H1 (cell line): ENCODE data around the gene PRKN. TPM values are rescaled to one million over a fixed set of nuclear protein-coding genes. Genes with fewer than 3 reads are reported as not detected.

ENCODE experiments used
- polyA plus RNA-seq, 7 experiments: library from polyadenylated mRNA; depleted of rRNA in 3 of 7; stranded (reverse) in 5 of 7; unstranded in 2 of 7; fragments of >200 nt in 5 of 7; fragments of 200-250 nt in 2 of 7; gene quantifications; 1 replicate in 5 of 7; 2 replicates in 1 of 7; 4 replicates in 1 of 7; pipeline versions ENCODE4 v1.2.1 to v1.2.3, GENCODE V29; 2011 to 2013; ENCODE audit warnings: missing spikeins in 2 of 7, mixed read lengths in 2 of 7
- total RNA-seq: library from RNA; stranded (reverse); fragmentation: NEBNext Ultra II Directional; extraction: Animal tissue kit (Norgen Biotek cat#: 25700); gene quantifications from 2 replicates; pipeline ENCODE4 v1.2.1, GENCODE V29; 2021
- TF ChIP-seq, protein P1 (sequence below): IDR thresholded peaks from 2 replicates; pipeline ENCODE4 v1.6.1; 2012; ENCODE audit warnings: low read length, inconsistent platforms

Gene PRKN
- total and polyA plus RNA-seq, 2 of the 8 experiments (the other 6 are each of a cell fraction or from before 2014, with no cell fraction given): 0.13 to 0.29 TPM

DNA sequence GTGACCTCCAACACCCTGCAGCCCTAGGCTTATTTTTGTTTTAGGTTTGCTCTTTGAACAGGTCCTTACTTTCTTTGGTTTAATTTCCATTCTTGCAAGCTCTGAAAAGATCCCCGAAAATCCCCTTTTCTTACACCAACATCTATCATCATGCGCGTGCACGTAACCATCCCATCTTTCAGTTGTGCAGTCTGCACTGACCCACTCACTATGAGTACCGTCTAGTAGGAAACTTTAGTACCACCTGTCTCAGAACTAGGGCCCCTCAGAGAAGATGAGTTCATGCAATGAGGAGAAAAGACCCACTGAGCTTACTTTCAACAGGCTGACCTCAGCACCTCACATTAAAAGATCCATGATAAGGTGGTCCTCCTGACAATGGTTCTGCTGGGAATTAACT lies 1333.1 kb downstream of the PRKN start (continued):
- TF ChIP-seq, protein P1, sequence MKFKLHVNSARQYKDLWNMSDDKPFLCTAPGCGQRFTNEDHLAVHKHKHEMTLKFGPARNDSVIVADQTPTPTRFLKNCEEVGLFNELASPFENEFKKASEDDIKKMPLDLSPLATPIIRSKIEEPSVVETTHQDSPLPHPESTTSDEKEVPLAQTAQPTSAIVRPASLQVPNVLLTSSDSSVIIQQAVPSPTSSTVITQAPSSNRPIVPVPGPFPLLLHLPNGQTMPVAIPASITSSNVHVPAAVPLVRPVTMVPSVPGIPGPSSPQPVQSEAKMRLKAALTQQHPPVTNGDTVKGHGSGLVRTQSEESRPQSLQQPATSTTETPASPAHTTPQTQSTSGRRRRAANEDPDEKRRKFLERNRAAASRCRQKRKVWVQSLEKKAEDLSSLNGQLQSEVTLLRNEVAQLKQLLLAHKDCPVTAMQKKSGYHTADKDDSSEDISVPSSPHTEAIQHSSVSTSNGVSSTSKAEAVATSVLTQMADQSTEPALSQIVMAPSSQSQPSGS: no peak
